ENCODE results near the gene PCDHGB1.
"Not testable (repeated sequence)": the region's sequence is repeated elsewhere in the genome, so short reads cannot be mapped to it uniquely, and the experiment has no call there.

Gene PCDHGB1

GRCh38 chr5:141349917-141350619 is at the start of gene PCDHGB1:
Gene PCDHGB1, plus strand, starts transcription at chr5:141350099. Its CDS starts 162 bp downstream, at chr5:141350261.
- peak; percentile 73 for DNase-seq

DNA sequence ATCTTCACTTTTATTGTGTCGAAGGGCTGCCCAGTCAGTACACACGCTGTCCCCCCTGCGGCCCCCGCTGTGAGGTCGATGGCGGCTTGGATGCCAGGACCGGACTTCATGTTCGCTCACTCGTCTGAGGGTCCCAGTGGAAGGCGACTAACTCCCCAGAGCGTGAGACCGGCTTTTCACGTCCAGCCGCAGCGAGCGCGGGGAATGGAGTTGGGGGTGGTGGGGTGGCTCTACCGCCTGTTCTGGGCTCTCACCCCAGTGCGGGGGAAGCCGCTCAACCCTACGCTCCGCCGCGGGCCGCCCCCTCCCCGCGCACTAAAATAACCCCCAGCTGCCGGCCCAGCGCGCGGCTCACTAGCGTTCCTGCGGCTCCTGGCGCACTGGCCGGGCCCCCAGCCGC is 46.1 kb upstream of the PCDHGB1 start, which contains the start of gene SLC25A2:
SLC25A2 (minus strand) TSS at position 294 of the 400 bp plus-strand sequence; CDS start at position 110, 184 bp downstream.
- DNase-seq: no peak

DNA sequence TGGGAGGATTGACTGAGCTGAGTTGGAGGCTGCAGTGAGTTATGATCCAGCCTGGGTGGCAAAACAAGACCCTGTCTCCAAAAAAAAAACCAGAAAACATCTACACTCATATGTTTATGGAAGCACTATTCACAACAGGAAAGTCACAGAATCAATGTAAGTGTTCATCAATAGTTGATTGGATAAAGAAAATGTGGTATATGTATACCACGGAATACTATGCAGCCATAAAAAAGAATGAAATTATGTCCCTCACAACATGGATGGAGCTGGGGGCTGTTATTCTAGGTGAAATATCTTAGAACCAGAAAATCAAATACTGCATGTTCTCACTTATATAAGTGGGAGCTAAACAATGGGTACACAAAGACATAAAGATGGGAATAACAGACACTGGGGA is 43.3 kb upstream of the PCDHGB1 start:
- DNase-seq: no peak

GRCh38 chr5:141313711-141314110 is 36.2 kb upstream of the PCDHGB1 start:
- DNase-seq: no peak

GRCh38 chr5:141316963-141317362 is 32.9 kb upstream of the PCDHGB1 start:
- not testable (repeated sequence) for DNase-seq

DNA sequence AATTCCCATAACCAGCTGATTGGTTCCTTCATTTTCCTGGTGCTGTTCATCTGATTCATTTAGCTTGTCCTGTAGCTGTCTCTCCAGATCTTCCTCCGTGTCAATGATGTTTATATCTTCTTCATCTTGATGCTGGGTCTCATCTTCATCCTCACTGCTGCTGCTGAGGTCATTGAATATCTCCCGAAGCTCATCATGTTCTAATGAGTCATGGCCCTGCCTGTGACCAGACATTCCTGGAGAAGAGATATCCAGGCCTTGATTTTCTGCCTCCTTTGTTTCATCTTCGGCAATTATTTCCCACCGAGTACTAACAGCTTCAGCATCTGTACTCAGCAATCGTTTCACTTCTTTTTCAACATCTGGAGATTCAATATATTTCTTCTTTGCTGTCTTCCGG is 30.7 kb upstream of the PCDHGB1 start:
- DNase-seq: no peak

DNA sequence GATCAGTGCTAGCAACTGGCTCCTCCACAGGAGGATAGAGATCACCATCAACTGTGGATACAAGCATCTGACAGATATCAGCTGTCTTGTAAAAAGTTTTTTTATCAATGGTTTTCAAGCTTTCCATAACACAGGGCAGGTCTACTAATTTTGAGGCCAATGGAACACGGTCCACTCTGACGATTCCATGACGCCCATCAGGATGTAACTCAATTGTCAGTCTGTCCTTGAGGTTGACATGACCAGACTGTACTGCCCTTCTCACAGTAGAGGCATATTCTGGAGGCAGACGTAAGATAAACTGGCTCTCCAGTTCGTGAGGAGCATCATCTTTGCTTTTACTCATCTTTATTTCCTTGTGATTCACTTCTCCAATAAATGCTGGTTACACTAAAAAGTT is 30.2 kb upstream of the PCDHGB1 start:
- DNase-seq: no peak

DNA sequence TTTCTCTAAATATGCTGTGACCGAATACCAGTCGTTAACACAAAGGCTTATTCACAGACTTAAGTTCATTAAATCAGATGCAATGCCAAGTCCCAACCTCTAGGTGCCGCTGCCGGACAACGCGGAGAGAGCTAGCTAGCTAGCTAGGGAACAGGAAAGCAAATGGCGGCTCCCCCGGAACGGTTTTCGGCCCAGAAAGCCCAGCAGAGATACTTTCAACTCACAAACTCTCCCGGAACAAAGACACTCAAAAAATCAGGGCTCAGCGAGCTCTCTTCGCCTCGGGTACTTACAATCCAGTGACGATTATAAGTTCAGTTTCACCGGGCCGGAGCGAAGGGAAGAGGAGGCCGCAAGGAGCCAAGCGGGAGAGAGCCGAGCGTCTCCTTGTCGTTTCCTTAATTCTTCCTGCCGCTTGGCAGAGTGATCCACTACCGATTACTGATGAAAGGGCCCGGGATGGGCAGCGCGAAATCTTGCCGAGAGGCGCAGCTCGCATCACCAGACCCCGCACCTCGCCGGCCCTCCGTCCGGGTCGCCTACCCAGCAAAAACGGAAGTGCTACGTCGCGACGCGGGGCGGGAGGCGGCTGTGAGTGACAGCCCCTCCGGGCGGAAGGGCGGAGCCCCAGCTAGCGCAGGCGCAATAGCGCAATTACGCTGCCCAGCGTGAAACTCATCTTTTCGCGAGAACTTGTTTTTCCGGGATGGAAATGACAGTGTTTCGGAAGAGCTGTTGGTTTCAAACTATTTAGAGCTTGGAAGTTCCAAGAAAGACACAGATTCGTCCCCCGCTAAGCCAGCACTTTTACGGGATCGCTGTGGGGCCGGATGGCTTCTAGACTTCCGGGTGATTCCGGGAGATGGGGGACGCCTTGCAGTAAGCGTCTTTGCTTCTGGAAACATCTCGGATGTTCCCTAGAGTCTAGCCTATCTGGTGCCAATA is 29.4 kb upstream of the PCDHGB1 start, which contains the start of gene TAF7:
TAF7 (minus strand) TSS at position 560 of the 945 bp plus-strand sequence. CDS start 740 bp downstream, outside the sequence.
- peak; percentile 95 for DNase-seq

DNA sequence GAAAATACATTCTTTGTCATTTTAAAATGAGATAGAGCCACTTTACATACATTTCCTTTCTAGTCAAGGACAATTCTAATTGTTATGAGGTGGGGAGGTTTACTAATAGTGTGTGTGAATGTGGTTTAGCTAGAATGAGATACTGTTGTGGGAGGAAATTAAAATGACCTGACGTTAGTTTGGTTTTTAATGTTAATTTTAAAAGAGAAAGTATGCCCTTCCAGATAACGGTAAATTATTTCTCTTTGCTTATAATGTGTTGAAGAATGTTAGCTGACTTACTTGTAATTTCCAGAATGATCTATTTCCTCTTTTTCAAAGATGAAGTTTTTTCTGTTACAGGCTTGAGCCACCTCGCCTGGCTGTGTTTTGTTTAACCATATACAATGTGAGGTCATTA is 27.6 kb upstream of the PCDHGB1 start:
- DNase-seq: no peak

- peak; percentile 84 for DNase-seq
Observed at GRCh38 chr5:141326088-141326854, 23.6 kb upstream of the PCDHGB1 start.

- DNase-seq: no peak
Observed at GRCh38 chr5:141328231-141328630, 21.7 kb upstream of the PCDHGB1 start.

DNA sequence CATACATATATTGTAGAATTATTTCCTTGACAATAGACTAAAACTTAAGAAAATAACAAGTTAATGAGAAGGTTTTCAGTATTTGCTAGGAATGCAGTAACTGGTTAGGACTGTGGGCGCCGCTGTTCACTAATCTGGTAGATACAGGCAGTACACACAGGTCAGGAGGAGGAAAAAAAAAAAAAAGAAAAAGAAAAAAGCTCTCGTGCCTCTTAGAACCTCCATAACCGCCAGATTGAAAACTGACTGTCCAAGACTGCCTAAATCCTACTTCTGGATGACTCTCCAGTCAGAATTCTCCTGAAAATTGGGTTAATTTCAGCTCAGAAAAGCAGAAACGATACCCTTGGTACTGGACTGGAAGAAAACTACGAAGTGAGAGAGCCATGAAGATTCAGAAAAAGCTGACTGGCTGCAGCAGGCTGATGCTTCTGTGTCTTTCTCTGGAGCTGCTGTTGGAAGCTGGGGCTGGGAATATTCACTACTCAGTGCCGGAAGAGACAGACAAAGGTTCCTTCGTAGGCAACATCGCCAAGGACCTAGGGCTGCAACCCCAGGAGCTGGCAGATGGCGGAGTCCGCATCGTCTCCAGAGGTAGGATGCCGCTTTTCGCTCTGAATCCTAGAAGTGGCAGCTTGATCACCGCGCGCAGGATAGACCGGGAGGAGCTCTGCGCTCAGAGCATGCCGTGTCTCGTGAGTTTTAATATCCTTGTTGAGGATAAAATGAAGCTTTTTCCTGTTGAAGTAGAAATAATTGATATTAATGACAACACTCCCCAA is 19.4 kb upstream of the PCDHGB1 start, which contains the start of gene PCDHGA1:
PCDHGA1 (plus strand) TSS at position 216 of the 782 bp plus-strand sequence.
- no peak for DNase-seq

DNA sequence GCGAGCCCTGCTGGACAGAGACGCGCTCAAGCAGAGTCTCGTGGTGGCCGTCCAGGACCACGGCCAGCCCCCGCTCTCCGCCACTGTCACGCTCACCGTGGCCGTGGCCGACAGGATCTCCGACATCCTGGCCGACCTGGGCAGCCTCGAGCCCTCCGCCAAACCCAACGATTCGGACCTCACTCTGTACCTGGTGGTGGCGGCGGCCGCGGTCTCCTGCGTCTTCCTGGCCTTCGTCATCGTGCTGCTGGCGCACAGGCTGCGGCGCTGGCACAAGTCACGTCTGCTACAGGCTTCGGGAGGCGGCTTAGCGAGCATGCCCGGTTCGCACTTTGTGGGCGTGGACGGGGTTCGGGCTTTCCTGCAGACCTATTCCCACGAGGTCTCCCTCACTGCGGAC is 17.3 kb upstream of the PCDHGB1 start:
- not testable (repeated sequence) for DNase-seq

GRCh38 chr5:141338538-141339306 is 11.2 kb upstream of the PCDHGB1 start, which contains the start of gene PCDHGA2:
Gene PCDHGA2, plus strand, starts transcription at chr5:141338760.
- no peak for DNase-seq

GRCh38 chr5:141340781-141341354 is 9.0 kb upstream of the PCDHGB1 start:
- not testable (repeated sequence) for DNase-seq

- DNase-seq: no peak
Observed at GRCh38 chr5:141342773-141343172, 7.1 kb upstream of the PCDHGB1 start.

DNA sequence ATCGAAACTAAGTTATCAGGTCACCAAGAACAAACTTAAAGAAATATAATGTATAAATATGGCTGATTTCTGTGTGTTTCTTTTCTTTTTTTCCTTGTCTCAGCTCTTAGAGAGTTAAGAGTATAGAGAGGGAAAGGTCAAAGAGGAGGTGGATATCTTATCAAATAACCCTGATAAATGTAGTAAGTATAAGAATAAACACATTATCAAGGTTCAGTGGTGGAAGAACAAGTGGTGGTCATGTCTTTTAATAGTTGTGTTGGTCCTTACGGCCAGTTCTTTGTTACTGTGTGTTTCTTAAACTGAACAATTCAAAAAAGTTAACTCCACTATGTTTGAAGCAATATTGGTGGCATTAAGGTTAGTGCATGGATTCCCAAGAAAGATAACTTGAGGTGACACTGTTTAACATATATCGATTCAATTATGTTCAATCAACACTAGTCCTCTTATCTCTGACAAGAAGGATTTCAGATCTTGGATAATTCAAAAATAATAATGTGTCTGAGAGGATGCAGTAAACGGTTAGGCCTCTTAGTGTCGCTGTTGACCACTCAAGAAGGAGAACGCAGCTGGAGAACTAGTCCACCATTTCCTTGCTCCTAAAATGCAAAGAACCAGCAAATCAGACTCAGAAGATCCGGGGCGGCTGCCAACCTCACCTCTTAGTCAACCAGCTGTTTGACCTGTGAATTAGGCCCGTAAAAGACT is 6.5 kb upstream of the PCDHGB1 start, which contains the start of gene PCDHGA3:
PCDHGA3 (plus strand) TSS at position 588 of the 711 bp plus-strand sequence. CDS start 205 bp downstream, outside the sequence.
- no peak for DNase-seq

GRCh38 chr5:141343953-141344463 is 5.9 kb upstream of the PCDHGB1 start:
- no peak for DNase-seq

GRCh38 chr5:141345327-141345726 is 4.6 kb upstream of the PCDHGB1 start:
- no peak for DNase-seq

Measured in islet precursor cell (in vitro differentiated cells).